CD4-positive, alpha-beta T cell (primary cell): Measurements from ENCODE around the gene SHISA6. TPM values are rescaled to one million over a fixed set of nuclear protein-coding genes. Genes with fewer than 3 reads are reported as not detected.

Experiments
- ATAC-seq: fragments of 200-7000 bp; cut with Tn5 transposase; one replicate; pipeline ENCODE4 v1.10.0; 2022; ENCODE audit warnings: mild to moderate bottlenecking; ENCODE audit not compliant: poor library complexity
- CTCF ChIA-PET: fragments of 350-600 bp; sonication (Branson Sonifier 250); formaldehyde crosslinking; loops from one replicate; lab custom pipeline; 2021; ENCODE audit warnings: antibody characterized with exemption, inconsistent platforms; lab: Charles Lee
- POLR2A ChIA-PET: fragments of 350-600 bp; sonication (Branson Sonifier 250); formaldehyde crosslinking; loops from one replicate; lab custom pipeline; 2021; ENCODE audit warnings: antibody characterized with exemption, inconsistent platforms; lab: Charles Lee
- DNase-seq, 14 experiments: peaks; one replicate each; pipeline ENCODE4 v3.0.0-alpha.2; 2013 to 2020; ENCODE audit warnings: mixed read lengths in 2 of 14
- H3K27ac ChIP-seq, 2 donors: one replicate each; pipeline versions ENCODE4 v1.5.1 to v1.7.0; 2013; ENCODE audit warnings: low read length in 2 of 2, low read depth in 1 of 2, mild to moderate bottlenecking in 1 of 2
- H3K27me3 ChIP-seq, 2 experiments: 1 replicate in 1 of 2; 2 replicates in 1 of 2; pipeline versions ENCODE4 v1.6.1 to v1.7.0; 2013; ENCODE audit warnings: low read length in 2 of 2, control low read depth in 1 of 2, mild to moderate bottlenecking in 1 of 2, moderate library complexity in 1 of 2; ENCODE audit not compliant: insufficient read depth in 2 of 2, control insufficient read depth in 1 of 2
- H3K36me3 ChIP-seq: one replicate; pipeline ENCODE4 v1.6.1; 2013; ENCODE audit warnings: low read length, control low read depth; ENCODE audit not compliant: insufficient read depth
- H3K4me1 ChIP-seq: one replicate; pipeline ENCODE4 v1.6.1; 2013; ENCODE audit warnings: low read length, control low read depth; ENCODE audit not compliant: insufficient read depth
- H3K4me3 ChIP-seq: one replicate; pipeline ENCODE4 v1.5.1; 2013; ENCODE audit warnings: mild to moderate bottlenecking, low read length, moderate library complexity
- H3K9me3 ChIP-seq, 2 experiments: 1 replicate in 1 of 2; 2 replicates in 1 of 2; pipeline versions ENCODE4 v1.6.1 to v1.7.0; 2013; ENCODE audit warnings: low read length in 2 of 2, mild to moderate bottlenecking in 2 of 2, control low read depth in 1 of 2, moderate library complexity in 1 of 2; ENCODE audit not compliant: control insufficient read depth in 1 of 2, insufficient read depth in 1 of 2
- H3K27ac Mint-ChIP-seq: one replicate; pipeline ENCODE4 v1.8.0; 2020; ENCODE audit warnings: mixed read lengths
- H3K27me3 Mint-ChIP-seq: one replicate; pipeline ENCODE4 v1.8.0; 2021; ENCODE audit warnings: mixed read lengths
- H3K36me3 Mint-ChIP-seq: one replicate; pipeline ENCODE4 v1.8.0; 2021; ENCODE audit warnings: low read depth, mixed read lengths
- H3K4me1 Mint-ChIP-seq: one replicate; pipeline ENCODE4 v1.8.0; 2021; ENCODE audit warnings: low read depth, mixed read lengths
- H3K4me3 Mint-ChIP-seq: one replicate; pipeline ENCODE4 v1.8.0; 2020; ENCODE audit warnings: mild to moderate bottlenecking, mixed read lengths
- H3K9me3 Mint-ChIP-seq: one replicate; pipeline ENCODE4 v1.8.0; 2020; ENCODE audit warnings: mixed read lengths
- CTCF ChIP-seq: fragments of 200-600 bp; IDR thresholded peaks from one replicate; pipeline ENCODE4 v1.8.0; 2022; ENCODE audit warnings: antibody characterized with exemption, mild to moderate bottlenecking
- intact Hi-C, 2 experiments: fragments of 100-400 bp; cut with DNase I in 1 of 2; cut with micrococcal nuclease in 1 of 2; formaldehyde crosslinking; loops; one replicate each; pipeline versions ENCODE4 v1.15.1 to v1.9.0; 2023 to 2025; cut with DNase I, micrococcal nuclease
- total RNA-seq, 174 experiments: library from RNA in 2 of 174; stranded (reverse) in 2 of 174; gene quantifications; one replicate each; pipeline ENCODE4 v1.2.3 and lab custom pipeline; 2021 to 2026

SHISA6 gene
- total RNA-seq, 2 experiments from 2014 or later: not detected

GRCh38 chr17:11388054-11388453, 147.0 kb downstream of the SHISA6 start:
- peaks cover 17% of the 10 kb centered on the region for H3K9me3 Mint-ChIP-seq
- H3K4me1 Mint-ChIP-seq: no peaks in the 10 kb centered on the region
- Histone ChIP-seq H3K9me3 (peaks cover 7 to 12% of the 10 kb centered on the region in 2 experiments), H3K36me3 (no peaks in the 10 kb centered on the region), H3K4me3 (no peak overlapping the region), H3K4me1 (no peaks in the 10 kb centered on the region), H3K27me3 (no peaks in the 10 kb centered on the region), H3K27ac (no peak overlapping the region)
- DNase-seq (no peak), ATAC-seq (no peak)
- H3K4me3 Mint-ChIP-seq: no peak overlapping the region
- no peak overlapping the region for H3K27ac Mint-ChIP-seq
- H3K27me3 Mint-ChIP-seq: no peaks in the 10 kb centered on the region
- intact Hi-C loops: loop anchor here in 1 of 2 experiments (10.0 kb wide), 1 partner anchor 57 kb away; no protein-coding TSS in a partner anchor
- ChIA-PET POLR2A (no interaction called here), CTCF (no interaction called here)
- no peaks in the 10 kb centered on the region for H3K36me3 Mint-ChIP-seq
- TF ChIP-seq CTCF: no peak

DNA sequence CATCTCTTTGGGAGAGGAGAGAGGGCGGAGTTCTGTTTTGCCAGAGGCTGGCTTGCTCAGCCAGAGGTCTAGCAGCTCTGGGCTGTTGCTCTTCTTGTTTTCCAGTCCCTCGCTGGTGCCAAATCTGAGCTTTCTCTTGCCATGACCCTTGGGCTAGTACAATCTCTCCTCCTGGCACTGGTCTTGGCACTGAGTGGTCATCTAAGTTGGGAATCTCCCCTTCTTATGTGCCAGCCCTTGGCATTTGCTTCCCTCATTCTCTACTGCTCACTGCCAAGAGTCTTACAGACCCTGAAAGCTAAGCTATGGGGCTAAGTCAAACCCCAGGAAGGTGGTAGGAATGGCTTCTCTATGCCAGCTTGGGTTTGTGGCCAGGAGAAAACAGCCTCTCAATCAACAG, 148.6 kb downstream of the SHISA6 start:
- peaks cover 17% of the 10 kb centered on the region for H3K9me3 Mint-ChIP-seq
- H3K9me3 ChIP-seq: peaks cover 7 to 12% of the 10 kb centered on the region in 2 experiments
- ChIA-PET POLR2A (no interaction called here), CTCF (no interaction called here)
- no peak overlapping the region for H3K27ac Mint-ChIP-seq
- H3K36me3 ChIP-seq: no peaks in the 10 kb centered on the region
- ATAC-seq (no peak), DNase-seq (no peak)
- H3K27ac ChIP-seq: no peak overlapping the region
- H3K4me1 Mint-ChIP-seq: no peaks in the 10 kb centered on the region
- H3K27me3 Mint-ChIP-seq: no peaks in the 10 kb centered on the region
- H3K4me3 Mint-ChIP-seq: no peak overlapping the region
- no peaks in the 10 kb centered on the region for H3K27me3 ChIP-seq
- H3K4me1 ChIP-seq: no peaks in the 10 kb centered on the region
- intact Hi-C loops: loop anchor here in 1 of 2 experiments (10.0 kb wide), 1 partner anchor 55 kb away; no protein-coding TSS in a partner anchor
- no peaks in the 10 kb centered on the region for H3K36me3 Mint-ChIP-seq
- H3K4me3 ChIP-seq: no peak overlapping the region
- no peak for TF ChIP-seq CTCF

GRCh38 chr17:11391134-11391533, 150.1 kb downstream of the SHISA6 start:
- H3K4me1 ChIP-seq: no peaks in the 10 kb centered on the region
- no peak overlapping the region for H3K27ac ChIP-seq
- H3K36me3 Mint-ChIP-seq: no peaks in the 10 kb centered on the region
- intact Hi-C loops: no loop called here
- no peaks in the 10 kb centered on the region for H3K36me3 ChIP-seq
- no peak for DNase-seq
- ChIA-PET CTCF (no interaction called here), POLR2A (no interaction called here)
- no peaks in the 10 kb centered on the region for H3K27me3 Mint-ChIP-seq
- ATAC-seq: no peak
- H3K4me3 Mint-ChIP-seq: no peak overlapping the region
- peaks cover 7 to 12% of the 10 kb centered on the region in 2 experiments for H3K9me3 ChIP-seq
- H3K27ac Mint-ChIP-seq: no peak overlapping the region
- H3K9me3 Mint-ChIP-seq: peaks cover 7% of the 10 kb centered on the region
- TF ChIP-seq CTCF: no peak
- H3K4me3 ChIP-seq: no peak overlapping the region
- no peaks in the 10 kb centered on the region for H3K4me1 Mint-ChIP-seq
- no peaks in the 10 kb centered on the region for H3K27me3 ChIP-seq
